Prostate gland (tissue), 2 donors: Measurements from ENCODE around the gene DYTN.

Experiments used
- CTCF ChIP-seq, 4 experiments: fragments of 200-600 bp in 2 of 4; fragments of 450-650 bp in 2 of 4; sonication (generic) in 2 of 4; IDR thresholded peaks; 1 replicate in 3 of 4; 2 replicates in 1 of 4; pipeline ENCODE4 v1.5.1; 2016 to 2019; ENCODE audit warnings: antibody characterized with exemption in 4 of 4, mild to moderate bottlenecking in 2 of 4, moderate library complexity in 2 of 4
- POLR2A ChIP-seq: fragments of 450-650 bp; IDR thresholded peaks from one replicate; pipeline ENCODE4 v1.6.1; 2016; ENCODE audit warnings: antibody characterized with exemption, mild to moderate bottlenecking
- POLR2AphosphoS5 ChIP-seq: sonication (generic); formaldehyde crosslinking; IDR thresholded peaks from one replicate; pipeline ENCODE4 v1.6.1; 2017; ENCODE audit warnings: antibody characterized with exemption

- TF ChIP-seq CTCF (IDR thresholded peaks at IDR 0.05) = no peak
- no peak for TF ChIP-seq POLR2A
- TF ChIP-seq POLR2AphosphoS5 = no peak
These were observed 48.1 kb upstream of the DYTN start for GRCh38 chr2:206766057-206766930.
